NCI-H1105 treated with DMSO at 0.1 percent for 48 hours (cell line): ENCODE data around the gene UBTF.

Source experiments
- DNase-seq: peaks from one replicate; lab custom pipeline; 2025; lab: John Stamatoyannopoulos, UW

The UBTF gene

GRCh38 chr17:44219616-44220212, at the start of gene UBTF:
TSS of gene UBTF (minus strand) at chr17:44219675. CDS start at chr17:44218229, 1,446 bp downstream.
- DNase-seq = peak; percentile 54

GRCh38 chr17:44268709-44269534, 49.4 kb upstream of the UBTF start:
- DNase-seq = no peak

- no peak for DNase-seq
Measured at GRCh38 chr17:44267818-44268490, 48.5 kb upstream of the UBTF start, which contains the start of gene SLC4A1. TSS of gene SLC4A1 (minus strand) at chr17:44268135. CDS start at chr17:44262866, 5,269 bp downstream.

GRCh38 chr17:44267165-44267455, 47.6 kb upstream of the UBTF start:
- DNase-seq = no peak

GRCh38 chr17:44266402-44267164, 47.1 kb upstream of the UBTF start:
- DNase-seq = no peak

- DNase-seq = no peak
Measured at GRCh38 chr17:44263345-44263902, 43.9 kb upstream of the UBTF start.

- DNase-seq = no peak
Measured at GRCh38 chr17:44262654-44263225, 43.3 kb upstream of the UBTF start.

GRCh38 chr17:44260296-44260695, 40.8 kb upstream of the UBTF start:
- no peak for DNase-seq

GRCh38 chr17:44258811-44259351, 39.4 kb upstream of the UBTF start:
- no peak for DNase-seq

- DNase-seq = no peak
Measured at GRCh38 chr17:44257815-44258760, 38.6 kb upstream of the UBTF start.

- no peak for DNase-seq
Measured at GRCh38 chr17:44256671-44257070, 37.2 kb upstream of the UBTF start.

GRCh38 chr17:44255915-44256314, 36.4 kb upstream of the UBTF start:
- no peak for DNase-seq

GRCh38 chr17:44254361-44255095, 35.1 kb upstream of the UBTF start:
- DNase-seq = no peak

GRCh38 chr17:44253006-44253405, 33.5 kb upstream of the UBTF start:
- DNase-seq = no peak

- no peak for DNase-seq
Measured at GRCh38 chr17:44251062-44251461, 31.6 kb upstream of the UBTF start.

GRCh38 chr17:44249501-44250246, 30.2 kb upstream of the UBTF start:
- no peak for DNase-seq

- no peak for DNase-seq
Measured at GRCh38 chr17:44247876-44248736, 28.6 kb upstream of the UBTF start.

GRCh38 chr17:44247440-44247841, 28.0 kb upstream of the UBTF start:
- no peak for DNase-seq
